ENCODE results near the gene OSTM1. TPM values are rescaled to one million over a fixed set of nuclear protein-coding genes. Genes with fewer than 3 reads are reported as not detected.

OSTM1 gene
- total RNA-seq, 2 donors from 2014 or later, result 25.0 to 32.0 TPM

DNA sequence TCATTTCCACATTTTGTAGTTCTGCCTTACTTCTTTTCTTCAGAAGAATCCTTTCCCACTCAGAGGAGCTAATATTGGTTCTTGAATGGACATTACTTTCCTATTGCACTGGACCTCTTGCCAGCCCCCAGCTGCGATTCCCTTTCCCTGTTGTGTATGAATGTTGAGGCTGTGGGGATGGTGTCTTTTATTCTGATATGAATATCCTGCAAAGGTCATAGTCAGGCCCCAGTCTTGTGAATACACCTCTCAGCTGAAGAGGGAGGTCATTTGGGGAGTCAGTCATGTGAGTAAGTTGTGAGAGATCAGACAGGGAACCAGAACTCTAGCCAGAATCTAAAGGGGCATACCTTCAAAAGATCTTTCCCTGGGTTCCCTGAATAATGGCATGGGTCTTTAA is 32.6 kb upstream of the OSTM1 start:
- intact Hi-C loops (cut with DNase I, micrococcal nuclease), result no loop called here
- DNase-seq, result no peak
- no peak for ATAC-seq

DNA sequence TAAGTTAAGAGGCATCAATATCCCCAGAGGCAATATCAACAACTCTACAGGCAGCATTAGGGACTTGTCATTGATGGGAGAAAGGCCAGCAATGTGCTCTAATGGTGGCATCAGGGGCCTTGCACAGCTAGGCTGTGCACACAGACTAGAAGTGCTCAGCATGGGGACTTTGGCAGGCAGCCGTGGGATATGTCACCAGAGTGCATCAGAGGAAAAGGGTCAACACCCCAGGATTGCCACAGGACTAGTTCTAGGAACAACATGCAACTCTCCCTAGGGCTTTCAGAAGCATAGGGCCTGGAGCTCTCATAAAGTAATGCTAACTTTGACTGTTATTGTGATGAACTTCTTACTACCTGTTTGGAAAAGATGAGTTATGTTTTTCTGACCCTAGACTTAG is 32.2 kb upstream of the OSTM1 start:
- ATAC-seq (no peak), DNase-seq (no peak)
- intact Hi-C loops (cut with DNase I, micrococcal nuclease), result no loop called here

DNA sequence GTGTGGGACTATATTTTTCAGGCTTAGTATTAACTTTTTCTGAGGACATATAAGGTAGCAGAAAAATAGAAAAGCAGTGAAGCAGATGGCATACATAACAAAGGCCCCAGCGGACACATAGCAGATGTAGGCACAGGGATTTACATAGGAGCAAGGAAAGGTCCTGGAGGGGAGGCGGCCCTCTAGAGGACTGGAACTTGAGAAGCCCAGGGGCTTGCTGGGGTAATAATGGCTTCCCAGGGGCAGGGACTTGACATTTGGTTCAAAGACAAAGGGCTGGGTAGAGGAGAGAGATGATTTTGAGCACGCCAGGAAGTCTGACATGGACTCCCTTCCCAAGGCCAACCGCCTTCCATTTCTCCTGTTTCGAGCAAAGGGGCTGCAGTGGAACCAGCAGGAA is 31.7 kb upstream of the OSTM1 start:
- DNase-seq (no peak), ATAC-seq (no peak)
- intact Hi-C loops (cut with DNase I, micrococcal nuclease), result no loop called here

DNA sequence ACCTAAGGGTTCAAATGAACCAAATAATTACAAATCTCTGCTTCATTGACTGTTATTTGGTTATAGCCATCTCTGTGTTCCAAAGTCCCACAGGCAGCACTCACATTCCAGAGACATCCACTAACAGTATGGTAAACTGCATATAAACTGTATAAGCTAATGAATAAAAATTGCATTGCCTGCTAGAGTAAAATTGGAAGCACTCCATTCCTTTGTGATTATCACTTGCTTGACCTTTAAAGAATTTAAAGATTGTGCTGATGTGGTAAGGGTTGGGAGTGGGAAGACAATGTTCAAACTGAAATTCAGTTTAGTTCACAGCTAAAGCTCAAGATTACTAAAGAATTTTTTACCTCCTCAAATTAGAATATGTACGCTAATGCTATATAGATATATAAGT is 31.0 kb upstream of the OSTM1 start:
- no peak for ATAC-seq
- intact Hi-C loops (cut with DNase I, micrococcal nuclease), result no loop called here
- no peak for DNase-seq

DNA sequence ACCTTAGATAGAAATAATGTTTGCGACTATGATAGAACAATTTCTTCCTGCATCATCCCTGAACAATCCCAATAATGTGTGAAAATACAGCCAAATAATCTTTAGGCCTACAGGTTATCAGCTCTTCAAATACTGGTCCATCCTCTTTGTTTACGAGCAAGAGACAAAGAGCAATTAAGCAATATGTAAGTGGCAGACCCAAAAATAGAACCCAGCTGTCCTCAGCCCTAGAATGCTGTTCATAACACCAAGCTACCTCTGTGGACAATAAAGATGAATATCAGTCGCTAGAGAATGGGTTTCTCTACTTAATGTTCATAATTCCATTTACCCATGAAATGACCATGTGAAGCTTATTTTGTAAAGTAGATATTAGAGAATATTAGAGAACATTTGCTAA is 28.4 kb upstream of the OSTM1 start:
- ATAC-seq (no peak), DNase-seq (no peak)
- intact Hi-C loops (cut with DNase I, micrococcal nuclease), result no loop called here

DNA sequence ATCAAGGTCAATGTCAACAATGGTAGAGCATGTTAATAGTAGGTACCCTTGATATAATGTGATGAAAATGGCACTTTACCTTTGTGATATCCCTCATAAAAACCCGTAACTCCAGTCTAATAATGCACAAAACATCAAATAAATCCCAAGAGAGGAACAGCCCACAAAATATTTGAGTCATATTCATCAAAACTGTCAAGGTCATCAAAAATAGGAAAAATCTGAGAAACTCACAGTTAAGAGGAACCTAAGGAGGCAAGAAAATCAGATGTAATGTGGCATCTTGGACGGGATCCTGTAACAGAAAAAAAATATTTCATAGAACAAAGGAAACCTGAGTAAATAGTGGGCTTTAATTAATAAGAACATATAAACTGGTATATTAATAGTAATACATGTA is 25.5 kb upstream of the OSTM1 start:
- intact Hi-C loops (cut with DNase I, micrococcal nuclease), result no loop called here
- ATAC-seq (no peak), DNase-seq (no peak)

DNA sequence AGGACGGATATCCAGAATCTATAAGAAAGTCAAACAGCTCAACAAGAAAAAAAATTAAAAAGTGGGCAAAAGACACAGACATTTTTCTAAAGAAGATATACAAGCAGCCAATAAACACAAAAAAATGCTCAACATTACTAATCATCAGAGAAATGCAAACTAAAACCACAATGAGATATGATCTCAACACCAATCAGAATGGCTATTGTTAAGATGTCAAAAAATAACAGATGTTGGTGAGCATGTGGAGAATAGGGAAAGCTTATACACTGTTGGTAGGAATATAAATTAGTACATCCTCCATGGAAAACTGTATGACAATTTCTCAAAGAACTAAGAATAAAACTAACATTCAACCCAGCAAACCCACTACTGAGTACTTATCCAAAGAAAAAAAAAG is 23.3 kb upstream of the OSTM1 start:
- intact Hi-C loops (cut with DNase I, micrococcal nuclease), result no loop called here
- DNase-seq (no peak), ATAC-seq (no peak)

DNA sequence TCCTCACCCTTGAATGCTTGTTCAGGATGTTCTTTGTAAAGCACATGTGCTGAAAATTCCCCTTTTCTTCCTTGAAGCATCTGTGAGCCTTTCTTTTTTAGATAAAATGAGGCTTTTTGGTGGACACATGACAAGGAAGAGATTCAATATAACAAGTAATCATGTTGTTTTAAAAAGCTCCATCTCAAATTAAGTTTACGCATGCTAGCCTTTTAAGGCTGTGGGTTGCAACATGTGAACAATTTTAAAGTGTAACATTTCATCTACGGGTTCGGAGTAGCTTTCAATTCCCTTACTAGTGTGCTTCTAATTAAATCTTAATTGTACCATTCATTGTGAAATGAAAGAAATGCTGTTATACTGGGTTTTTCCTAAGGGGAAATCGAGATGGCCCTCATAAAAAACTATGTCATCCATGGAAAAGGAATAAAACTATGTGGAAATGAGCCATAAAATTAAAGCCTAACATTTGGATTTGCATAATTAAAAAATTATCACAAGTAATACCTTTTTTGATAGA is 19.3 kb upstream of the OSTM1 start:
- intact Hi-C loops (cut with DNase I, micrococcal nuclease), result no loop called here
- DNase-seq, result no peak
- ATAC-seq, result no peak

DNA sequence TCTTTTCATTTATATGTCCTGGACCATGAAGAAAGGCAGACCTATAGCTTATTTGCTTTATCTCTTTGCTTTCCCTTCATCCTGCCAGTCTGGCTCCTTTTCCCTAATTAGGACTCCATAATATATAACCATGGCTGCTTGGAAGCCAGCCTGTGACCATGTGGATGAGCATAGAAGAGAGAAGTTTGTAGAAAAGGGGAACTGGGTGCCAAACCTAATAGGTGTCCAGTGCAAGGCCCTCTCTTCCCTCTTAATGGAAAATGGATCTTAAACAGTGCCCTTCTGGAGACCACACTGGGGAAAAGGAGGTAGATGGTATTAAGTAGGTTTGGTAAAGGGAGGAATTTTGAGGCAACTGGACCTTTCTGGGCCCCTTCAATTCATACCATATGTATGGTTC is 16.7 kb upstream of the OSTM1 start:
- intact Hi-C loops (cut with DNase I, micrococcal nuclease), result no loop called here
- ATAC-seq, result no peak
- no peak for DNase-seq

DNA sequence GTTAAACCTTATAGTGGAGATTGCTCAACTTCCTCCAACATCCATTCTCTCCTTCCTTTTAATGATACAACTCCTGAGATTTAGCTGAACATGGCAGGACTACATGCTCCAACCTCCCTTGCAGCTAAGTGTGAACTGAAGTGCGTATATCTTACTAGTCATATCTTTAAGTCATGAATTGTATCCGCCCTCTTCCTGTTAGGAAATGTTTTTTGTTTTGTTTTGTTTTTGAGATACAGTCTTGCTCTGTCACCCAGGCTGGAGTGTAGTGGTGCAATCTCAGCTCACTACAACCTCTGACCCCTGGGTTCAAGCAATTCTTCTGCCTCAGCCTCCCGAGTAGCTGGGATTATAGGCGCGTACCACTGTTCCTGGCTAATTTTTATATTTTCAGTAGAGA is 8.8 kb upstream of the OSTM1 start:
- ATAC-seq (no peak), DNase-seq (no peak)
- intact Hi-C loops (cut with DNase I, micrococcal nuclease), result no loop called here

DNA sequence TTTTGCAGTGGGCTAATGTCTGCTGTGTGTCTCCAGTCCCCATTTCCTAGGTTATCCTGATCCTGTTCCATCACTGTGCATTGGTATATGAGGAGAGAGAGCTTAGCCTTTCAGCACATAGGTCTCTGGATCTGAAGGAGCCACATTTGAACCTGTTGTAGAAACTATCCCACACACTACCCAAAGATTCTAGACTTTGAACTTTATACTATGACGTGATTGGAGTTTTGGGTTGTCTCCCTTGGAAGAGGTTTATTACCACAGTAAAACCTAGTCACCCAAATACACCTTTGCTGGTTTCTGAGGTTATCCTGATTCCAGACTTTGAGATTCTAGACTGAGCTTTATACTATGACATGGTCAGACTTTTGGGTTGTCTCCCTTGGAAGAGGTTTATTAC is 8.0 kb upstream of the OSTM1 start:
- ATAC-seq (peak; percentile 68), DNase-seq (no peak)
- intact Hi-C loops (cut with DNase I, micrococcal nuclease), result no loop called here

DNA sequence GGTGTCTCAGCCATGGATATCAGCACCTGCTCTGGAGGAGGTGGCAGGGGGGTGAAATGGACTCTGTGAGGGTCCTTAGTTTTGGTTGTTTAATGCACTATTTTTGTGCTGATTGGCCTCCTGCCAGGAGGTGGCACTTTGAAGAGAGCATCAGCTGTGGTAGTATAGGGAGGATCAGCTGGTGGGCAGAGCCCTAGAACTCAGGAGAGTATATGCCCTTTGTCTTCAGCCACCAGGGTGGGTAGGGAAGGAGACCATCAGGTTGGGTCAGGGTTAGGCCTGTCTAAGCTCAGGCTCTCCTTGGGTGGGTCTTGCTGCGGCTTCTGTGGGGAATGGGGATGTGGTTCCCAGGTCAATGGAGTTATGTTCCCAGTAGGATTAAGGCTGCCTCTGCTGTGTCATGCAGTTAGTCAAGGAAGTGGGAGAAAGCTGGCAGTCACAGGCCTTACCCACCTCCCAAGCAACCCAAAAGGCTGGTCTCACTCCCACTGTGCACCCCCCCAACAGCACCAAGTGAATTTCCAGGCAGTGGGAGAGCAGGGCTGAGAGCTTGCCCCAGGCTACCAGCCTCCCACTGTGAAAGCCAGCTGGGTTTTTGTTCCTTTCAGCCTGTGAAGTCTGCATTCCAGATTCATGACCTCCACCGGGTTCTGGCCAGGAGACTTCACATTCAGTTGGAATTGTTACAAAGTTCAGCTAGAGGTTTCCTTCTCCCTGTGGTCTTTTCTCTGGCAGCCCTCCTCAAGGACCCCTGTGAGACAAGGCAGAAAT is 5.7 kb upstream of the OSTM1 start:
- ATAC-seq, result no peak
- intact Hi-C loops (cut with DNase I, micrococcal nuclease), result no loop called here
- DNase-seq, result no peak

DNA sequence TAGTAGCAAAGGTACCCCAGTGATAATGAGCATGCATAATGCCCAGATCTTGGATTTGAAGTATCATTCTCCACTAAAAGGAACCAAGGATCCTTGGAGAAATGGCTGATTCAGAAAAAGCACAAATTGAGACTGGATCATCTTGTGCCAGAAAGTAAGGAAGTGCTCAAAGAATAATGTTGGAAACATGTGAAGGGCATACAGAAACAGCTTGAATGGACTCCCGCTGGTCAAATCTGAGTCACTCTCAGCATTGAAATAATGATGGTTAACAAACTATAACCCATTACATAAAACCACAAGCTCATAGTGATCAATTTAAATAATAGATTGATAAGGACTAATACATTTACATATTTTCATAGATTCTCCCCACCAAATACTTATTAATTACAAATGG is 3.6 kb upstream of the OSTM1 start:
- intact Hi-C loops (cut with DNase I, micrococcal nuclease), result no loop called here
- ATAC-seq (no peak), DNase-seq (no peak)

DNA sequence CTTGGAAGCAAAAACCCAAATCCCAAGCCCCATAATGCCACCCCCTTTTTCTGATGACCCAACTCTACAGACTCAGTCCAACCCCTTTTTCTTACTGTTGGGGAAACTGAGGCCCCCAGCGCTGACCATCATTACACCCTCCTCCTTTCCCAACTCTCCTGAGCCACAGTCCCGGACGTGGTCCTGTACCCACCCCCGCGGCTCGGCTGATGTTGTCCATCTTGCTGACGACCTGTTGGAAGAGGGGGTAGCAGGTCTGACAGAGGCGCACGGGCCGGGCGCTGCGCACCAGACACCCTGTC is 533 bp downstream of the OSTM1 start:
- intact Hi-C loops (cut with DNase I, micrococcal nuclease), result no loop called here
- peak; percentile 69 for ATAC-seq
- DNase-seq, result no peak

DNA sequence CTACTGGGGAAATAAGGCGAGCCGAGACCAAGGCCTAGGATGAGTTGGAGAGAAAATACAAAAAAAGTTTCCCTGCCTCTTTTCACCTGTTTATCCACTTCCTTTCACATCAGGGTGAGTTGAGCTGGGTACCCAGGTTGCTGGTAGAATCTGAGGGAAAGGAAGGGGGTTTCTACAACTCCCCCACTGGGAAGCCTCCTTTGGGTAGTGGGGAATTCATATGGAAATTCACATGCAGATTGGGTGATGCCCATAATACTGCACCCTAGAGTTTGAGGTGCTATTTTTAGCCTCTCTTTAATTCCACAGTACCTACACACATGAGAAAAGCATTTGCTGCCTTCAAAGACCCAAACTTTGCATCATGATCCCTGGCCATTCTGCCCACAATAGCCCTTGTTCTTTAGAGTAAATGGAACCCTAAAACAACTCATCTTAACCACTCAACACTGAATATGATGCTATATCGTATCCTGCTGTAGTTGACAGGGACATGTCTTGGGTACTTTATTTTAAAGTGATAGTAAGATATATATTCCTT is 2.7 kb downstream of the OSTM1 start:
- ATAC-seq (no peak), DNase-seq (no peak)
- intact Hi-C loops (cut with DNase I, micrococcal nuclease), result no loop called here

DNA sequence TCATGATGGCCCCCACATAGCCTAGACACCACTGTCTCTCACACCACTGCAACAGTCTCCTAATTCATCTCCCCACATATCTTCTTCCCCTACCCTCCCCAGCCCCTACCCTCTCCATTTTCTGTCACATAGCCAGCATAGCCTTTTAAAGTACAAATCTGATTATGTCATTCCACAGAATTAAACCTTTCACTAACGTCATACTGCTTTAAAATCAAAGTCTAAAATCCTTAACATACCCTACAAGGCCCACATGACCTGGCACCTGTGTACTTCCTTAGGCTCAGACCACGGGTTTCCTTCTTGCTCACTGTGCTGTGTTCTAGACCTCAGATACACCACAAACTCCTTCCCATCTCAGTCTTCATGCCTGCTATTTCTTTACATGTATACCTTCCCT is 5.9 kb downstream of the OSTM1 start:
- DNase-seq, result no peak
- peak; percentile 74 for ATAC-seq
- intact Hi-C loops (cut with DNase I, micrococcal nuclease), result no loop called here

DNA sequence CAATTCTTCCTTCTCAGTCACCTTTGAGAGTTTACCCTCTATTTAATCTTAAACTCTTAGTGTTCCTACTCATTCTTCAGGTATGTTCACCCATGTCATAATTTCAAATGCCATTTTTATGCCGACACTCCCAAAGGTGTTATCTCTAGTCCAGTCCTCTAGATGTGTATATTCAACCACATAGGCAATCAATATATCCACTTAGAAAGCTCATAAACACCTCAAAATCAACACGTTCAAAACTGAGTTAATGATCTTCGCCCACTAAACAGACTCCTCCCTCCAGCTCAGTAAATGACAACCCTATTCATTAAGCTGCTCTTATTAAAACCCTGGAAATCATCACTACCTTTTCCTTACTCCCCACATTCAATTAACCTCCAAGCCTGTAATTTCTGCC is 6.4 kb downstream of the OSTM1 start:
- intact Hi-C loops (cut with DNase I, micrococcal nuclease), result no loop called here
- ATAC-seq (peak; percentile 68), DNase-seq (no peak)

DNA sequence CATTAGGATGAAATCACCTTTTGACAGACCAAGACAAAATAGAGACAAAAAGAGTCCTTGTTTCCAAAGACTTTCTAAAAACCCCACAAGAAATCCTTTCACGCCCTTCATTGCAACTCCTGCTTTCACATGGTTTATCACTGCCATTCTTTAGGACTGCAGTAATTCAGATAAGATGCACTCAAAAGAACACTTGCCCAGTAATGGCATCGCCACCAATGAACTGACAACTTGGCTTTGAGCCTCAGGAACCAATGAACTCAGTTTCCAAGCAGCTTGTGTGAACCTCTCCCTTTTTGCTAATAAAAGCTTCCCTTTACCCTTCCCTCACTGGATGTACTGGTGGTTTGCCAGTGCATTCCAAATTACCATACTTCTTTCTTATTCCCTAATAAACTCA is 21.8 kb downstream of the OSTM1 start:
- ATAC-seq, result no peak
- intact Hi-C loops (cut with DNase I, micrococcal nuclease), result loop anchor here in 1 of 2 donors (5.0 kb wide), 1 partner anchor 70 kb away; no protein-coding TSS in a partner anchor
- DNase-seq, result no peak

DNA sequence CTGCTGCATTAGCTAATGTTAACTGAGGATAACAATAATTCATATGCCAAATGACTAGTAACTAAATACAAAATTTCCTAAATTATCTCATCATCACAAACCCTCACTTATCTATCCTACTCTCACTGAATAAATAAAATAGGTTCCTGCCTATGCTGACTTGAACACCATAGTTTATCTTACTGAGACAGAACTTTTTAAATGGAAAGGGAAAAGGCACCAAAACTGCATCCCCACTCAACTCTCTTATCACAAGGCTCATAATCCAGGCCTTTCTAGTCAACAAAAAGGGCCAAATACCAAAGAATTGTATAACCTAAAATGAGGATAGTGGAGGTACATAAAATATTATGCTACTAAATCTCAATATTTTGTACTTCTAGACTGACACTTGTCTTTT is 23.1 kb downstream of the OSTM1 start:
- intact Hi-C loops (cut with DNase I, micrococcal nuclease), result loop anchor here in 1 of 2 donors (5.0 kb wide), 1 partner anchor 69 kb away; no protein-coding TSS in a partner anchor
- no peak for ATAC-seq

DNA sequence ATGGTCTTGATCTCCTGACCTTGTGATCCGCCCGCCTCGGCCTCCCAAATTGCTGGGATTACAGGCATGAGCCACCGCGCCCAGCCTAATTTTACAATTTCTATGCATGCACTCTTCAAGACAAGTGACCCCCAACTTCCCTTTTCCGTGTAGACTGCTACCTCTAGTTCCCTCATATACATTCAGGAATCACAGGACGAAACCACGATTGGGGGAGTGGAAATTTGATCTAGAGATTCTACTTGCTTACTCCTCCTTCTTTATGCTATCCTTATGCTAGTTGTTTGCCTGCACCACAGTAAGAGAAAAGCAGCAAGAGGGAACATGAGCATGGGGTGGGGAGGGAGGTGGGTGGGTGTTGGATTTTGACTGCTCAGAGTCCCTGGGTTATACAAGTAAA is 34.9 kb downstream of the OSTM1 start:
- ATAC-seq, result no peak
- no peak for DNase-seq
- intact Hi-C loops (cut with DNase I, micrococcal nuclease), result no loop called here

More for the DNA sequence above, 23.1 kb downstream of the OSTM1 start:
- no peak for DNase-seq

DNA sequence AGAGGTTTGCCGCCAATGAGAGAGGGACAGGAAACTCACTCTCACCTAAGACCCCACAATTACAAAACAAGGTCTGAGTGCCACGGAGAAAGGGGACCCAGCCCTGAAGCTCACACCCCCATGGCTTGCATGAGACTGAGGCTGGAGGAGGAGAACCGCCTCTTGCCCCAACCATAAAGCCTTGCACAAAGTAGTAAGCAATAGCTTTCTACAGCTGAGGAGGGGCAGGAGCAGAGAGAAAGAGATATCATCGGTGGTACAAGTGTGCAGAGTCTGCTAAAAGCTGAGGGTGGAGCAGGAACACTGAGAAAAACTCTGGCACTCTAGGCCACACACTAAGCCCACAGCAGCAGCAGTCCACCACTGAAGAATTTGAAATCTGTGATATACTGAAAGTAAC is 37.7 kb downstream of the OSTM1 start:
- no peak for DNase-seq
- ATAC-seq, result no peak
- intact Hi-C loops (cut with DNase I, micrococcal nuclease), result no loop called here

All from left colon (tissue), 2 donors.